LNCaP clone FGC (cell line): Measurements from ENCODE around the gene TST.

Experiments
- DNase-seq: peaks from one replicate; pipeline ENCODE4 v3.0.0-alpha.2; 2011; ENCODE audit warnings: low read depth
- H3K4me3 ChIP-seq: 2 replicates; pipeline ENCODE4 v1.5.1; 2011; ENCODE audit warnings: mild to moderate bottlenecking, low read depth, low read length, control low read depth
- CTCF ChIP-seq: IDR thresholded peaks from 2 replicates; pipeline ENCODE4 v1.5.1; 2012; ENCODE audit warnings: mild to moderate bottlenecking; ENCODE audit not compliant: control insufficient read depth, insufficient read depth; ENCODE audit errors: extremely low read depth

TST gene

DNA sequence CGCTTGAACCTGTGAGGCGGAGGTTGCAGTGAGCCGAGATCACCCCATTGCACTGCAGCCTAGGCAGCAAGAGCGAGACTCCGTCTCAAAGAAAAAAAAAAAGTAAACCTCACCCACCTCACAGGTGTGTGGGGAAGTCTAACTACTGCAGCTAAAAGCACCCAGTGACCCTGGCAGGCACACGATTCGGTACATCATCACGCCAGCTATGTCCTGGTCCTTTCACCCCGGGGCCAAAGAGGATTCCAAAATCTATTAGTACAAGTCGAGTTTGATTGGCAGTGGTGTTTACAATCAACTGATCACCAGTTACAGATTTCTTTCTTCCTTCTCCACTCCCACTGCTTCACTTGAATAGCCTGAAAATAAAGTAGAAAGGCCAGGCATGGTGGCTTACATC lies 6.3 kb downstream of the TST start:
- TF ChIP-seq CTCF, result no peak
- no peak overlapping the region for H3K4me3 ChIP-seq
- no peak for DNase-seq

- DNase-seq, result no peak
- H3K4me3 ChIP-seq, result no peak overlapping the region
- no peak for TF ChIP-seq CTCF
These were observed 6.9 kb downstream of the TST start for GRCh38 chr22:37012262-37012904.

DNA sequence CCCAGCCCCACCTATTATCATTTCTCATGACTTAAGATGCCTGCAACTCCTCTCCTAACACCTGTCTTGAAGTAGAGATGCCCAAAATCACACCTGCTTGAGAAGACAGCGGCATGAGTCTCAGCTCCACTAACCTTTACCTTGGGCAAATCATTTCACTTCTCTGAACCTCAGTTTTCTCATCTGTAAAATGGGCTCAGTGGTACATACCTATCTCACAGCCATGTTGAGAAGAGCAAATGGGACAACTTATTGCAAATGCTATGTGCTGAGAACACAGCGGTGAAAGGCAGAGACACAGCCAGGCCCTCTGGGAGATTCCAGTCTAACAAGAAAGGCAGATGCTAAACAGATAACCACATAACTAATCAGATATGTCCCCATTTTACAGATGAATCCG lies 7.8 kb downstream of the TST start:
- TF ChIP-seq CTCF, result no peak
- no peak overlapping the region for H3K4me3 ChIP-seq
- DNase-seq, result no peak

- TF ChIP-seq CTCF, result no peak
- no peak overlapping the region for H3K4me3 ChIP-seq
- no peak for DNase-seq
These were observed 8.3 kb downstream of the TST start for GRCh38 chr22:37010976-37011375.

GRCh38 chr22:37010174-37010573 lies 9.1 kb downstream of the TST start:
- no peak overlapping the region for H3K4me3 ChIP-seq
- DNase-seq, result no peak
- no peak for TF ChIP-seq CTCF

- no peak for TF ChIP-seq CTCF
- H3K4me3 ChIP-seq, result no peak overlapping the region
- no peak for DNase-seq
These were observed 9.8 kb downstream of the TST start for GRCh38 chr22:37009490-37009889.

DNA sequence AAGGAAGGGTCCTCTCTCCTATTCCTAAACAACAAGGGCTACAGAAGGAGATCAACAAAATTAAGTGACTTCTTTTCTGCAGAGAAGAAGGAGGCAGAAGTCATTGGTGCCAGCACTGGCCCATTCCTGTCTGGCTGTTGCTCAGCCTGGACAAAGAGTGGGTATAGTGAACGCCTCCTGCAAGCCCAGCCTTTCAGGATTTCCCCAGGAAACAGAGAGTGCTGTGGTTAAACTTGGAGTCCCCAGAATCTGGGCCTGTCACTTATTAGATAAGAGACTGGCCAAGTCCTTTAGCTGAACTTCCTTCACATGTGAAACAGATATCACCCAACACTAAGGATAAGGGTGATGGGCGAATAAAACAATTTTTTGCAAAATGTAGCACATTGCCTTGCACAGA lies 10.9 kb downstream of the TST start:
- H3K4me3 ChIP-seq, result no peak overlapping the region

More for the DNA sequence above, 10.9 kb downstream of the TST start:
- no peak for TF ChIP-seq CTCF
- DNase-seq, result no peak
